SU-DHL-6 (cell line): ENCODE data around the gene CLIC1.

Experiments used
- EZH2phosphoT487 ChIP-seq: fragments of 200-600 bp; sonication (generic), shearing (Covaris generic); conservative IDR thresholded peaks from 2 replicates; pipeline ENCODE4 v1.6.1; 2018; ENCODE audit warnings: mild to moderate bottlenecking, antibody characterized with exemption, low read length, moderate library complexity, mixed read lengths
- TF ChIP-seq, protein P1 (sequence below): fragments of 200-600 bp; sonication (generic); IDR thresholded peaks from one replicate; pipeline ENCODE4 v1.5.1; 2017; ENCODE audit warnings: antibody characterized with exemption, mild to moderate bottlenecking, low read length, moderate library complexity; ENCODE audit not compliant: insufficient read depth, poor library complexity, severe bottlenecking

DNA sequence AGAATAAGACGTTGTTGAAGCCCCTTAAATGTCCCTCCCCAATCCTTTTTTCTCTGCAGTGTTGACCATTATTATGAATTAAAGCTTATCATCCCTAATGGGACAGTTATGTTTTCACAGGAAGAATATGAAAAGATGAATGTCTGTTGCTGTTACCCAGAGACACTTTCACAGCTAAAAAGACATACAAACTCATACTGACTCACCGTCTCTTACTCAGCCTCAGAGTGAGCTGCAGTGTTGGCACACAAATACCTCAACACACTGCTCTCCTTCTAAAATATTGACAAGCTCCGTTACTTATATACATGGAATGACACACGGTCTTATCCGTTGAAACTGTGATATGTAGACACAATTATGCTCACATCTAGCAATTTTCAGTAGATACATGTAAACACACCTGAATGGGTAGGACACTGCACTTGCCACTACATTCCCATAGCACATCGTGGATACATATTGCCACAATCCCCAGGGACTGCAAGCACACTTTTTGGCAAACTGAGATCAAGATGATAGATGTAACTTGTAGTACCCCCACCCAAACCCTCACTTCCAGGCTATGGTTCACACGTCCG, 16.5 kb upstream of the CLIC1 start:
- TF ChIP-seq, protein P1, sequence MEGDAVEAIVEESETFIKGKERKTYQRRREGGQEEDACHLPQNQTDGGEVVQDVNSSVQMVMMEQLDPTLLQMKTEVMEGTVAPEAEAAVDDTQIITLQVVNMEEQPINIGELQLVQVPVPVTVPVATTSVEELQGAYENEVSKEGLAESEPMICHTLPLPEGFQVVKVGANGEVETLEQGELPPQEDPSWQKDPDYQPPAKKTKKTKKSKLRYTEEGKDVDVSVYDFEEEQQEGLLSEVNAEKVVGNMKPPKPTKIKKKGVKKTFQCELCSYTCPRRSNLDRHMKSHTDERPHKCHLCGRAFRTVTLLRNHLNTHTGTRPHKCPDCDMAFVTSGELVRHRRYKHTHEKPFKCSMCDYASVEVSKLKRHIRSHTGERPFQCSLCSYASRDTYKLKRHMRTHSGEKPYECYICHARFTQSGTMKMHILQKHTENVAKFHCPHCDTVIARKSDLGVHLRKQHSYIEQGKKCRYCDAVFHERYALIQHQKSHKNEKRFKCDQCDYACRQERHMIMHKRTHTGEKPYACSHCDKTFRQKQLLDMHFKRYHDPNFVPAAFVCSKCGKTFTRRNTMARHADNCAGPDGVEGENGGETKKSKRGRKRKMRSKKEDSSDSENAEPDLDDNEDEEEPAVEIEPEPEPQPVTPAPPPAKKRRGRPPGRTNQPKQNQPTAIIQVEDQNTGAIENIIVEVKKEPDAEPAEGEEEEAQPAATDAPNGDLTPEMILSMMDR: no peak
- TF ChIP-seq EZH2phosphoT487: no peak
